Thyroid gland (tissue), 4 donors: ENCODE data around the gene CDH22. TPM values are rescaled to one million over a fixed set of nuclear protein-coding genes. Genes with fewer than 3 reads are reported as not detected.

Source experiments
- DNase-seq, 2 donors: peaks; one replicate each; pipeline ENCODE4 v3.0.0-alpha.2; 2019
- H3K27ac ChIP-seq, 3 donors: fragments of 200-600 bp; sonication (generic); 1 replicate in 2 of 3; 2 replicates in 1 of 3; pipeline ENCODE4 v1.5.1; 2016 to 2019; ENCODE audit warnings: mild to moderate bottlenecking in 1 of 3, moderate library complexity in 1 of 3
- H3K27me3 ChIP-seq: fragments of 200-600 bp; sonication (generic); one replicate; pipeline ENCODE4 v1.5.1; 2019
- H3K36me3 ChIP-seq, 2 donors: fragments of 200-600 bp; sonication (generic); one replicate each; pipeline ENCODE4 v1.5.1; 2016 to 2019
- H3K4me1 ChIP-seq, 2 donors: fragments of 200-600 bp; sonication (generic); one replicate each; pipeline ENCODE4 v1.5.1; 2017 to 2019
- H3K4me3 ChIP-seq, 3 donors: fragments of 200-600 bp; sonication (generic); replicated peaks in 1 of 3; 1 replicate in 2 of 3; 2 replicates in 1 of 3; pipeline ENCODE4 v1.5.1; 2016; ENCODE audit warnings: mild to moderate bottlenecking in 1 of 3
- H3K9me3 ChIP-seq: fragments of 200-600 bp; sonication (generic); one replicate; pipeline ENCODE4 v1.5.1; 2017
- CTCF ChIP-seq, 6 experiments: fragments of 200-600 bp in 3 of 6; fragments of 450-650 bp in 3 of 6; sonication (generic) in 3 of 6; IDR thresholded peaks; one replicate each; pipeline ENCODE4 v1.5.1; 2016 to 2019; ENCODE audit warnings: antibody characterized with exemption in 6 of 6, mild to moderate bottlenecking in 2 of 6, inconsistent platforms in 1 of 6, moderate library complexity in 1 of 6
- POLR2A ChIP-seq, 2 donors: fragments of 450-650 bp; IDR thresholded peaks; one replicate each; pipeline ENCODE4 v1.6.1; 2017; ENCODE audit warnings: antibody characterized with exemption in 2 of 2, mild to moderate bottlenecking in 2 of 2, moderate library complexity in 1 of 2
- WGBS, 2 donors: methylation state at CpG; one replicate each; pipeline ENCODE4 v1.1.5; 2017; 5-methylcytosine and 5-hydroxymethylcytosine counted together
- intact Hi-C: fragments of 100-400 bp; cut with DNase I; formaldehyde crosslinking; loops from one replicate; pipeline ENCODE4 v1.15.1; 2023
- total RNA-seq, 4 donors: library from RNA; depleted of rRNA; stranded (reverse); fragments of >200 nt; gene quantifications; one replicate each; pipeline ENCODE4 v1.2.3, GENCODE V29; 2016

CDH22 gene
- total RNA-seq, 4 donors from 2014 or later: 0.38 to 3.0 (median 1.2) TPM

GRCh38 chr20:46134716-46135115 is 173.6 kb downstream of the CDH22 start:
- H3K9me3 ChIP-seq: no peaks in the 10 kb centered on the region
- no peak for DNase-seq
- TF ChIP-seq CTCF (IDR thresholded peaks at IDR 0.05) (no peak), POLR2A (IDR thresholded peaks at IDR 0.05) (no peak)
- intact Hi-C loops: loop anchor here (5.0 kb wide), 1 partner anchor 213 kb away; no protein-coding TSS in a partner anchor
- H3K4me1 ChIP-seq: peaks cover 4 to 22% of the 10 kb centered on the region in 2 donors
- no peak overlapping the region for H3K27ac ChIP-seq
- no peak overlapping the region for H3K4me3 ChIP-seq
- 84 to 89% methylated on average over 7 of the region's 7 CpGs for WGBS, 2 donors
- no peaks in the 10 kb centered on the region for H3K27me3 ChIP-seq
- H3K36me3 ChIP-seq: no peaks in the 10 kb centered on the region

GRCh38 chr20:46133886-46134654 is 174.2 kb downstream of the CDH22 start:
- DNase-seq: no peak
- H3K27ac ChIP-seq: no peak overlapping the region
- WGBS, 2 donors: 79 to 80% methylated on average over 11 of the region's 11 CpGs
- intact Hi-C loops: loop anchor here (2.0 kb wide), 1 partner anchor 39 kb away; no protein-coding TSS in a partner anchor
- H3K4me1 ChIP-seq: peaks cover 0 to 15% of the 10 kb centered on the region in 2 donors
- H3K27me3 ChIP-seq: no peaks in the 10 kb centered on the region
- TF ChIP-seq POLR2A (IDR thresholded peaks at IDR 0.05): no peak
- no peak for TF ChIP-seq CTCF (IDR thresholded peaks at IDR 0.05)
- no peaks in the 10 kb centered on the region for H3K9me3 ChIP-seq
- H3K36me3 ChIP-seq: no peaks in the 10 kb centered on the region
- no peak overlapping the region for H3K4me3 ChIP-seq

- Histone ChIP-seq H3K4me3 (no peak overlapping the region), H3K9me3 (no peaks in the 10 kb centered on the region), H3K4me1 (peaks cover 0 to 9% of the 10 kb centered on the region in 2 donors), H3K36me3 (no peaks in the 10 kb centered on the region), H3K27ac (no peak overlapping the region), H3K27me3 (no peaks in the 10 kb centered on the region)
- TF ChIP-seq CTCF (IDR thresholded peaks at IDR 0.05): peak; percentile 45 to 90 (median 81)
- TF ChIP-seq POLR2A (IDR thresholded peaks at IDR 0.05): no peak
- intact Hi-C loops: loop anchor here (2.0 kb wide), 1 partner anchor 40 kb away; no protein-coding TSS in a partner anchor
- WGBS, 2 donors: 15 to 16% methylated on average over 15 to 17 of the region's 17 CpGs
- peak; percentile 77 for DNase-seq
Measured at GRCh38 chr20:46132705-46133120, 175.6 kb downstream of the CDH22 start.

- H3K9me3 ChIP-seq: no peaks in the 10 kb centered on the region
- H3K27me3 ChIP-seq: no peaks in the 10 kb centered on the region
- intact Hi-C loops: no loop called here
- TF ChIP-seq CTCF (IDR thresholded peaks at IDR 0.05) (no peak), POLR2A (IDR thresholded peaks at IDR 0.05) (no peak)
- H3K4me1 ChIP-seq: peaks cover 0 to 9% of the 10 kb centered on the region in 2 donors
- WGBS, 2 donors: 14 to 18% methylated on average over 6 of the region's 6 CpGs
- H3K36me3 ChIP-seq: no peaks in the 10 kb centered on the region
- H3K27ac ChIP-seq: no peak overlapping the region
- no peak for DNase-seq
- H3K4me3 ChIP-seq: no peak overlapping the region
Measured at GRCh38 chr20:46131396-46131795, 176.9 kb downstream of the CDH22 start.

GRCh38 chr20:46130534-46130933 is 177.8 kb downstream of the CDH22 start:
- no peak overlapping the region for H3K4me3 ChIP-seq
- no peaks in the 10 kb centered on the region for H3K9me3 ChIP-seq
- 24 to 38% methylated on average over 4 of the region's 4 CpGs for WGBS, 2 donors
- intact Hi-C loops: no loop called here
- TF ChIP-seq CTCF (IDR thresholded peaks at IDR 0.05): no peak
- no peak for TF ChIP-seq POLR2A (IDR thresholded peaks at IDR 0.05)
- peak; percentile 66 to 81 for DNase-seq
- no peaks in the 10 kb centered on the region for H3K27me3 ChIP-seq
- H3K36me3 ChIP-seq: no peaks in the 10 kb centered on the region
- H3K4me1 ChIP-seq: peaks cover 0 to 9% of the 10 kb centered on the region in 2 donors
- H3K27ac ChIP-seq: no peak overlapping the region
